GM12874 (cell line): Measurements from ENCODE around the gene TNS4.

ENCODE experiments used
- TF ChIP-seq, protein P1 (sequence below): IDR thresholded peaks from 2 replicates; pipeline ENCODE4 v1.5.1; 2011; ENCODE audit warnings: low read depth, mild to moderate bottlenecking, control low read depth, low read length, moderate library complexity; ENCODE audit not compliant: insufficient read depth

Gene TNS4

GRCh38 chr17:40532520-40533253 lies 31.3 kb upstream of the TNS4 start:
- TF ChIP-seq, protein P1, sequence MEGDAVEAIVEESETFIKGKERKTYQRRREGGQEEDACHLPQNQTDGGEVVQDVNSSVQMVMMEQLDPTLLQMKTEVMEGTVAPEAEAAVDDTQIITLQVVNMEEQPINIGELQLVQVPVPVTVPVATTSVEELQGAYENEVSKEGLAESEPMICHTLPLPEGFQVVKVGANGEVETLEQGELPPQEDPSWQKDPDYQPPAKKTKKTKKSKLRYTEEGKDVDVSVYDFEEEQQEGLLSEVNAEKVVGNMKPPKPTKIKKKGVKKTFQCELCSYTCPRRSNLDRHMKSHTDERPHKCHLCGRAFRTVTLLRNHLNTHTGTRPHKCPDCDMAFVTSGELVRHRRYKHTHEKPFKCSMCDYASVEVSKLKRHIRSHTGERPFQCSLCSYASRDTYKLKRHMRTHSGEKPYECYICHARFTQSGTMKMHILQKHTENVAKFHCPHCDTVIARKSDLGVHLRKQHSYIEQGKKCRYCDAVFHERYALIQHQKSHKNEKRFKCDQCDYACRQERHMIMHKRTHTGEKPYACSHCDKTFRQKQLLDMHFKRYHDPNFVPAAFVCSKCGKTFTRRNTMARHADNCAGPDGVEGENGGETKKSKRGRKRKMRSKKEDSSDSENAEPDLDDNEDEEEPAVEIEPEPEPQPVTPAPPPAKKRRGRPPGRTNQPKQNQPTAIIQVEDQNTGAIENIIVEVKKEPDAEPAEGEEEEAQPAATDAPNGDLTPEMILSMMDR: no peak

GRCh38 chr17:40531051-40531991 lies 29.9 kb upstream of the TNS4 start:
- TF ChIP-seq, protein P1: no peak

- TF ChIP-seq, protein P1: no peak
Measured at GRCh38 chr17:40530531-40530994, 29.1 kb upstream of the TNS4 start.

DNA sequence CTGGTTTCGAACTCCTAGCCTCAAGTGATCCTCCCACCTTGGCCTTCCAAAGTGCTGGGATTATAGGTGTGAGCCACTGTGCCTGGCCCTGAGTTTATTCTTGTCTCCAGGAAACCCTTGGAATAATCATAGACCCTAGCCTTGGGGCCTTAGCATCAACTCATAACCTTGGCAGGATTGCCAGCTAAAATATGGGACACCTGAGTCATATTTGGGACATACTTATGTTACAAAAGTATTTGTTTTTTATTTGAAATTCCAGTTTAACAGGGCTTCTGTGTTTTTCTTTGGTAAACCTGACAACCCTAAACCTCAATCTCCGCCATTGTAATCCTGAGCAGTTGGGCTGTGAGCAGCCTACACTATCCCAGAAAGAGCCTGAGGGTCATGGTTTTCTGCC lies 28.6 kb upstream of the TNS4 start:
- TF ChIP-seq, protein P1: no peak

DNA sequence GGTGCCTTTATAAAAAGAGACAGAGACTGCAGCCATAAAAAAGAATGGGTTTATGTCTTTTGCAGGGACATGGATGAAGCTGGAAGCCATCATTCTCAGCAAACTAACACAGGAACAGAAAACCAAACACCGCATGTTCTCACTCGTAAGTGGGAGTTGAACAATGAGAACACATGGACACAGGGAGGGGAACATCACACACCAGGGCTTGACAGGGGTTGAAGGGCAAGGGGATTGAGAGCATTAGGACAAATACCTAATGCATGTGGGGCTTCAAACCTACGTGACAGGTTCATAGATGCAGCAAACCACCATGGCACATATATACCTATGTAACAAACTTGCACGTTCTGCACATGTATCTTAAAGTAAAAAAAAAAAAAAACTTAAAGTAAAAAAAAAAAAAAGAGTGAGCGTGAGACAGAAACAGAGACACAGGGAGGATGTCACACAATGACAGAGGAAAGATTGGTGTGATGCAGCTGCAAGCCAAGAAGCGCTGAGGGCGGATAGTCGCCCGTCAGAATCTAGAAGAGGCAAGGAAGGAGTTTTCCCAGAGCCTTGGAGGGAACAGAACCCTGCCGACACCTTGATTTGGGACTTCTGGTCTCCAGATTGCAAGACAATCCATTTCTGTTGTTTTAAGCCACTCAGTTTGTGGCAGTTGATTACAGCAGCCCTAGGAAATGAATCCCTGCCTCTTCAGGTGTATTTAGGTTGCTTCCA lies 27.4 kb upstream of the TNS4 start:
- TF ChIP-seq, protein P1: no peak

GRCh38 chr17:40526668-40527067 lies 25.2 kb upstream of the TNS4 start:
- TF ChIP-seq, protein P1: no peak

DNA sequence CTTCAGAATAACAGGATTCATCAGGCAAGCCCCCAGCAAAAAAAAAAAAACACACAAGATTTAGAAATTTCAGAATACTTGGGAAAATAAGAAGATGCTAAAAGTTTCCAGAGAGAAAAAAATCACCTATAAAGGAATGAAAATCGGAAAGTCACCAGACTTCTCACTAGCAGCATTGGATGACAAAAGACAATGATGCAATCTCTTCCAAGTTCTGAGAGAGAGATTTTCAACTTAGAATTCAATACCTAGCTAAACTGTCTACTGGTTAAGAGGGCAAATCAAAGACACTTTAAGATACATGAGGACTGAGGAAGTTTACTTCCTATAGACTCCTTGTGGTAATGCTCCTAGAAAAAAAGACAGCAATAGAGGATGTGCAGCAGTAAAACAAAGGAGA lies 23.9 kb upstream of the TNS4 start:
- TF ChIP-seq, protein P1: no peak
